ENCODE data around the gene HIVEP3. TPM values are rescaled to one million over a fixed set of nuclear protein-coding genes. Genes with fewer than 3 reads are reported as not detected.

The HIVEP3 gene
- total RNA-seq, 1 experiment from 2014 or later: 1.4 TPM

GRCh38 chr1:41507110-41507720 is 411.5 kb downstream of the HIVEP3 start:
- H3K4me2 ChIP-seq (ENCODE audit: insufficient read depth, insufficient read length, low read length): no peak overlapping the region
- no peak overlapping the region for H2BK15ac ChIP-seq (ENCODE audit: low read depth, low read length)
- no peaks in the 10 kb centered on the region for H3K79me1 ChIP-seq (ENCODE audit: insufficient read depth, low read depth, low read length, poor library complexity, severe bottlenecking)
- no peaks in the 10 kb centered on the region for H3K27me3 ChIP-seq (ENCODE audit: insufficient read depth, low read length)
- no peaks in the 10 kb centered on the region for H3K79me2 ChIP-seq (ENCODE audit: insufficient read depth, low read length)
- TF ChIP-seq CTCF (conservative IDR thresholded peaks at IDR 0.05): no peak
- H3K4me3 Mint-ChIP-seq: no peak overlapping the region; a peak in 1 of 5 replicates
- H3K9ac ChIP-seq (ENCODE audit: extremely low read depth, insufficient read length, low read length): no peak overlapping the region
- no peak overlapping the region for H2BK5ac ChIP-seq (ENCODE audit: insufficient read length, low read length)
- H4K20me1 ChIP-seq (ENCODE audit: control insufficient read depth, insufficient read depth, insufficient read length): no peaks in the 10 kb centered on the region
- H3K27me3 Mint-ChIP-seq (ENCODE audit: low read depth): peaks cover 4% of the 10 kb centered on the region
- H4K8ac ChIP-seq (replicated peaks; ENCODE audit: insufficient read length, low read depth, low read length): peak overlapping the region; percentile 27
- H4K5ac ChIP-seq (ENCODE audit: insufficient read length, low read depth, low read length): no peak overlapping the region
- no peak overlapping the region for H3K56ac ChIP-seq (ENCODE audit: insufficient read length, low read depth, low read length)
- WGBS (ENCODE audit: extremely low coverage, insufficient read length, low lambda C conversion rate): no CpG with 5 or more reads among the region's 13 CpGs
- no peak overlapping the region for H2AFZ ChIP-seq (ENCODE audit: low read length)
- H3K4me1 Mint-ChIP-seq: peaks cover 17 to 18% of the 10 kb centered on the region in 2 experiments
- no peak overlapping the region for H4K91ac ChIP-seq (ENCODE audit: insufficient read length, low read depth, low read length)
- H3K23me2 ChIP-seq (ENCODE audit: insufficient read length, low read depth, low read length, poor library complexity, severe bottlenecking): no peaks in the 10 kb centered on the region
- H3T11ph ChIP-seq (ENCODE audit: low read length): no peak overlapping the region
- no peak overlapping the region for H2BK12ac ChIP-seq (ENCODE audit: insufficient read length, low read depth, low read length)
- H2AK5ac ChIP-seq (ENCODE audit: insufficient read length, low read length): no peak overlapping the region
- no peak overlapping the region for H3K18ac ChIP-seq (ENCODE audit: insufficient read length, low read depth, low read length)
- no peak overlapping the region for H2BK20ac ChIP-seq (ENCODE audit: low read depth, low read length, poor library complexity, severe bottlenecking)
- no peaks in the 10 kb centered on the region; a peak in 1 of 5 replicates for H3K9me3 Mint-ChIP-seq
- H3K36me3 Mint-ChIP-seq (ENCODE audit: insufficient read depth in 1 of 3, low read depth in 3 of 3): no peaks in the 10 kb centered on the region
- H3K14ac ChIP-seq (ENCODE audit: insufficient read depth, low read length): peak overlapping the region; percentile 79
- no peaks in the 10 kb centered on the region for H3K9me3 ChIP-seq (ENCODE audit: control insufficient read depth, low read depth, low read length)
- DNase-seq: no peak
- H3K23ac ChIP-seq (ENCODE audit: insufficient read length, low read depth, low read length): no peak overlapping the region
- H3K27ac ChIP-seq (ENCODE audit: insufficient read length, low read depth, low read length): no peak overlapping the region
- H3K4me1 ChIP-seq (ENCODE audit: insufficient read depth, low read length): peaks cover 4% of the 10 kb centered on the region; the same call in 1 of the 2 replicates
- no peak overlapping the region for H3K4ac ChIP-seq (ENCODE audit: low read depth, low read length)
- no peak overlapping the region for H2BK120ac ChIP-seq (ENCODE audit: low read depth, low read length, poor library complexity, severe bottlenecking)
- H3K27ac Mint-ChIP-seq: 0 out of 7 replicates have a peak overlapping the region, but pooled peaks of 1 of the 3 experiments have one; percentile 40

Measured in H9 (cell line).